CD8-positive, alpha-beta memory T cell (primary cell): ENCODE data around the gene SLC7A8. TPM values are rescaled to one million over a fixed set of nuclear protein-coding genes. Genes with fewer than 3 reads are reported as not detected.

ENCODE experiments used
- CTCF ChIA-PET: fragments of 350-600 bp; sonication (Branson Sonifier 250); formaldehyde crosslinking; loops from one replicate; lab custom pipeline; 2021; ENCODE audit warnings: antibody characterized with exemption; lab: Charles Lee
- POLR2A ChIA-PET: fragments of 350-600 bp; sonication (Branson Sonifier 250); formaldehyde crosslinking; loops from one replicate; lab custom pipeline; 2021; ENCODE audit warnings: antibody characterized with exemption; lab: Charles Lee
- DNase-seq, 5 donors: peaks; one replicate each; pipeline versions ENCODE4 v3.0.0 to v3.0.0-alpha.2; 2020 to 2022; ENCODE audit warnings: mixed read lengths in 1 of 5
- H3K27ac ChIP-seq: one replicate; pipeline ENCODE4 v1.7.0; 2013; ENCODE audit warnings: low read depth, mild to moderate bottlenecking, low read length, moderate library complexity
- H3K27me3 ChIP-seq: 2 replicates; pipeline ENCODE4 v1.7.0; 2013; ENCODE audit warnings: low read length, mild to moderate bottlenecking; ENCODE audit not compliant: insufficient read depth, poor library complexity, severe bottlenecking
- H3K36me3 ChIP-seq: 2 replicates; pipeline ENCODE4 v1.7.0; 2013; ENCODE audit warnings: mild to moderate bottlenecking, low read length, moderate library complexity; ENCODE audit not compliant: insufficient read depth
- H3K4me1 ChIP-seq: 2 replicates; pipeline ENCODE4 v1.7.0; 2013; ENCODE audit warnings: mild to moderate bottlenecking, low read length, moderate library complexity; ENCODE audit not compliant: insufficient read depth
- H3K4me3 ChIP-seq: 2 replicates; pipeline ENCODE4 v1.7.0; 2013; ENCODE audit warnings: mild to moderate bottlenecking, low read length
- H3K9me3 ChIP-seq: 2 replicates; pipeline ENCODE4 v1.7.0; 2013; ENCODE audit warnings: mild to moderate bottlenecking, low read length
- H3K27ac Mint-ChIP-seq, 8 donors: one replicate each; pipeline ENCODE4 v1.8.0; 2020 to 2021; ENCODE audit warnings: mixed read lengths in 8 of 8, mild to moderate bottlenecking in 6 of 8, inconsistent platforms in 3 of 8, moderate library complexity in 3 of 8
- H3K27me3 Mint-ChIP-seq, 2 donors: one replicate each; pipeline ENCODE4 v1.8.0; 2020 to 2021; ENCODE audit warnings: mixed read lengths in 2 of 2, mild to moderate bottlenecking in 1 of 2, moderate library complexity in 1 of 2
- H3K36me3 Mint-ChIP-seq, 3 donors: one replicate each; pipeline ENCODE4 v1.8.0; 2020 to 2021; ENCODE audit warnings: mixed read lengths in 3 of 3, inconsistent platforms in 1 of 3, mild to moderate bottlenecking in 1 of 3
- H3K4me1 Mint-ChIP-seq, 3 donors: one replicate each; pipeline ENCODE4 v1.8.0; 2020 to 2021; ENCODE audit warnings: mixed read lengths in 3 of 3, inconsistent platforms in 1 of 3, mild to moderate bottlenecking in 1 of 3
- H3K4me3 Mint-ChIP-seq, 7 donors: one replicate each; pipeline ENCODE4 v1.8.0; 2020 to 2021; ENCODE audit warnings: mixed read lengths in 7 of 7, mild to moderate bottlenecking in 6 of 7, moderate library complexity in 4 of 7, inconsistent platforms in 2 of 7
- H3K9me3 Mint-ChIP-seq, 5 donors: one replicate each; pipeline ENCODE4 v1.8.0; 2020 to 2022; ENCODE audit warnings: mixed read lengths in 5 of 5, mild to moderate bottlenecking in 3 of 5, moderate library complexity in 2 of 5, inconsistent platforms in 1 of 5
- polyA plus RNA-seq: library from polyadenylated mRNA; unstranded; fragments of 300-500 nt; fragmentation: Illumina TruSeq; gene quantifications from one replicate; pipeline ENCODE4 v1.2.3, GENCODE V29; 2021
- total RNA-seq, 2 experiments: library from RNA; stranded (reverse); gene quantifications; one replicate each; pipeline ENCODE4 v1.2.3, GENCODE V29; 2021

SLC7A8 gene
- total and polyA plus RNA-seq, 3 experiments from 2014 or later: 0.51 to 2.5 (median 1.4) TPM

- H3K4me1 ChIP-seq: peaks cover 22% of the 10 kb centered on the region
- ChIA-PET CTCF (interaction anchor here (0.7 to 2.0 kb wide), 5 partner anchors 15 to 105 kb away, joined by 3 to 6 read pairs (median 3); no protein-coding TSS in a partner anchor), POLR2A (interaction anchor here (0.5 to 1.3 kb wide), 3 partner anchors 20 to 340 kb away, joined by 3 to 4 read pairs (median 3); no protein-coding TSS in a partner anchor)
- no peak for DNase-seq
- peaks cover 8 to 57% (median 20%) of the 10 kb centered on the region in 3 donors for H3K36me3 Mint-ChIP-seq
- H3K36me3 ChIP-seq: peaks cover 50% of the 10 kb centered on the region
- H3K27me3 Mint-ChIP-seq: no peaks in the 10 kb centered on the region
- peaks cover 21 to 38% (median 33%) of the 10 kb centered on the region in 3 donors for H3K4me1 Mint-ChIP-seq
- H3K27ac Mint-ChIP-seq: peak overlapping the region in 2 of 8 donors; percentile 26 to 58
- no peak overlapping the region for H3K4me3 ChIP-seq
- H3K9me3 ChIP-seq: no peaks in the 10 kb centered on the region
- no peaks in the 10 kb centered on the region for H3K9me3 Mint-ChIP-seq
- no peak overlapping the region for H3K4me3 Mint-ChIP-seq
- no peaks in the 10 kb centered on the region for H3K27me3 ChIP-seq
- H3K27ac ChIP-seq: no peak overlapping the region
Measured at GRCh38 chr14:23091294-23092225, 91.9 kb downstream of the SLC7A8 start.

GRCh38 chr14:23090254-23090636 is 93.2 kb downstream of the SLC7A8 start:
- CTCF ChIA-PET: interaction anchor here (1.2 to 2.0 kb wide), 5 partner anchors 13 to 33 kb away, joined by 4 to 11 read pairs (median 5); partner anchors contain the start of gene CDH24

GRCh38 chr14:23089498-23090253 is 93.8 kb downstream of the SLC7A8 start:
- CTCF ChIA-PET: interaction anchor here (1.2 to 1.6 kb wide), 4 partner anchors 12 to 32 kb away, joined by 4 to 11 read pairs (median 5); partner anchors contain the start of gene CDH24
- Mint-ChIP-seq H3K27ac (peak overlapping the region in 3 of 8 donors; percentile 3 to 63 (median 15)), H3K9me3 (no peaks in the 10 kb centered on the region), H3K4me1 (peaks cover 33 to 45% (median 39%) of the 10 kb centered on the region in 3 donors), H3K4me3 (peak overlapping the region in 2 of 7 donors; percentile 6 to 36), H3K27me3 (no peaks in the 10 kb centered on the region), H3K36me3 (peaks cover 8 to 76% (median 21%) of the 10 kb centered on the region in 3 donors)
- POLR2A ChIA-PET: no interaction called here
- Histone ChIP-seq H3K36me3 (peaks cover 64% of the 10 kb centered on the region), H3K27me3 (no peaks in the 10 kb centered on the region), H3K27ac (no peak overlapping the region), H3K4me3 (no peak overlapping the region), H3K9me3 (no peaks in the 10 kb centered on the region), H3K4me1 (peaks cover 20% of the 10 kb centered on the region)
- DNase-seq: no peak

More at GRCh38 chr14:23090254-23090636, 93.2 kb downstream of the SLC7A8 start:
- Histone ChIP-seq H3K9me3 (no peaks in the 10 kb centered on the region), H3K4me3 (no peak overlapping the region), H3K4me1 (peaks cover 20% of the 10 kb centered on the region), H3K36me3 (peaks cover 63% of the 10 kb centered on the region), H3K27me3 (no peaks in the 10 kb centered on the region), H3K27ac (no peak overlapping the region)
- Mint-ChIP-seq H3K4me1 (peaks cover 31 to 43% (median 37%) of the 10 kb centered on the region in 3 donors), H3K27me3 (no peaks in the 10 kb centered on the region), H3K36me3 (peaks cover 8 to 70% (median 21%) of the 10 kb centered on the region in 3 donors), H3K27ac (no peak overlapping the region), H3K9me3 (no peaks in the 10 kb centered on the region), H3K4me3 (no peak overlapping the region)
- DNase-seq: no peak
- POLR2A ChIA-PET: no interaction called here

GRCh38 chr14:23086565-23086964 is 96.9 kb downstream of the SLC7A8 start:
- peaks cover 8 to 77% (median 16%) of the 10 kb centered on the region in 3 donors for H3K36me3 Mint-ChIP-seq
- POLR2A ChIA-PET: no interaction called here

GRCh38 chr14:23085458-23085857 is 98.0 kb downstream of the SLC7A8 start:
- Mint-ChIP-seq H3K4me3 (no peak overlapping the region), H3K27ac (peak overlapping the region in 1 of 8 donors; percentile 52), H3K36me3 (peaks cover 6 to 84% (median 18%) of the 10 kb centered on the region in 3 donors), H3K9me3 (no peaks in the 10 kb centered on the region), H3K4me1 (peaks cover 20 to 45% (median 36%) of the 10 kb centered on the region in 3 donors), H3K27me3 (no peaks in the 10 kb centered on the region)
- ChIA-PET CTCF (interaction anchor here (0.8 to 2.1 kb wide), 4 partner anchors 9 to 36 kb away, joined by 3 to 9 read pairs (median 5); partner anchors contain the start of genes ACIN1 and C14orf119), POLR2A (no interaction called here)
- H3K4me3 ChIP-seq: no peak overlapping the region
- H3K27me3 ChIP-seq: no peaks in the 10 kb centered on the region
- H3K4me1 ChIP-seq: no peaks in the 10 kb centered on the region
- DNase-seq: no peak
- no peak overlapping the region for H3K27ac ChIP-seq
- H3K9me3 ChIP-seq: no peaks in the 10 kb centered on the region
- H3K36me3 ChIP-seq: peaks cover 69% of the 10 kb centered on the region

More at GRCh38 chr14:23086565-23086964, 96.9 kb downstream of the SLC7A8 start:
- peaks cover 22 to 47% (median 36%) of the 10 kb centered on the region in 3 donors for H3K4me1 Mint-ChIP-seq
- H3K4me1 ChIP-seq: no peaks in the 10 kb centered on the region
- no peak overlapping the region for H3K27ac Mint-ChIP-seq
- H3K36me3 ChIP-seq: peaks cover 60% of the 10 kb centered on the region
- H3K9me3 Mint-ChIP-seq: no peaks in the 10 kb centered on the region
- DNase-seq: no peak
- no peak overlapping the region for H3K4me3 Mint-ChIP-seq
- no peaks in the 10 kb centered on the region for H3K27me3 Mint-ChIP-seq
- H3K27ac ChIP-seq: no peak overlapping the region
- H3K27me3 ChIP-seq: no peaks in the 10 kb centered on the region
- no peak overlapping the region for H3K4me3 ChIP-seq
- CTCF ChIA-PET: interaction anchor here (1.5 to 2.1 kb wide), 3 partner anchors 8 to 18 kb away, joined by 4 to 9 read pairs (median 6); partner anchors contain the start of genes ACIN1 and C14orf119
- H3K9me3 ChIP-seq: no peaks in the 10 kb centered on the region

- H3K27ac Mint-ChIP-seq: peak overlapping the region in 7 of 8 donors; percentile 2 to 86 (median 50)
- ChIA-PET CTCF (interaction anchor here (1.0 to 4.2 kb wide), 5 partner anchors 9 to 85 kb away, joined by 3 to 34 read pairs (median 4); no protein-coding TSS in a partner anchor), POLR2A (no interaction called here)
- peaks cover 4 to 14% (median 14%) of the 10 kb centered on the region in 3 donors for H3K4me1 Mint-ChIP-seq
- Histone ChIP-seq H3K9me3 (no peaks in the 10 kb centered on the region), H3K27me3 (no peaks in the 10 kb centered on the region), H3K27ac (no peak overlapping the region), H3K4me1 (peaks cover 7% of the 10 kb centered on the region), H3K4me3 (no peak overlapping the region), H3K36me3 (peaks cover 72% of the 10 kb centered on the region)
- DNase-seq: no peak
- no peak overlapping the region for H3K4me3 Mint-ChIP-seq
- peaks cover 0 to 87% (median 23%) of the 10 kb centered on the region in 3 donors for H3K36me3 Mint-ChIP-seq
- H3K9me3 Mint-ChIP-seq: no peaks in the 10 kb centered on the region
- H3K27me3 Mint-ChIP-seq: no peaks in the 10 kb centered on the region
Measured at GRCh38 chr14:23080474-23080873, 103.0 kb downstream of the SLC7A8 start.

- Mint-ChIP-seq H3K36me3 (peaks cover 3 to 87% (median 26%) of the 10 kb centered on the region in 3 donors), H3K27ac (peak overlapping the region in 3 of 8 donors; percentile 5 to 85 (median 23)), H3K4me3 (no peak overlapping the region), H3K27me3 (no peaks in the 10 kb centered on the region), H3K9me3 (no peaks in the 10 kb centered on the region), H3K4me1 (peaks cover 2 to 10% (median 10%) of the 10 kb centered on the region in 3 donors)
- POLR2A ChIA-PET: no interaction called here
- Histone ChIP-seq H3K27me3 (no peaks in the 10 kb centered on the region), H3K9me3 (no peaks in the 10 kb centered on the region), H3K27ac (no peak overlapping the region), H3K4me3 (no peak overlapping the region), H3K4me1 (peaks cover 7% of the 10 kb centered on the region), H3K36me3 (peaks cover 73% of the 10 kb centered on the region)
- CTCF ChIA-PET: interaction anchor here (1.0 to 4.2 kb wide), 3 partner anchors 12 to 85 kb away, joined by 3 to 34 read pairs (median 4); no protein-coding TSS in a partner anchor
- DNase-seq: no peak
Measured at GRCh38 chr14:23079716-23080115, 103.7 kb downstream of the SLC7A8 start.
